DOHH2 (cell line): ENCODE measurements around the gene ADGRL2.

ENCODE experiments used
- H3F3A ChIP-seq: fragments of 200-600 bp; sonication (generic), shearing (Covaris generic); 2 replicates; pipeline ENCODE4 v1.6.0; 2016; ENCODE audit warnings: antibody characterized with exemption, mild to moderate bottlenecking; ENCODE audit not compliant: control insufficient read depth, insufficient read depth
- H3K27ac ChIP-seq: fragments of 200-600 bp; sonication (generic); 2 replicates; pipeline ENCODE4 v1.5.1; 2014; ENCODE audit warnings: low read depth, mild to moderate bottlenecking, low read length, moderate library complexity
- H3K27me3 ChIP-seq: fragments of 200-600 bp; sonication (generic); 2 replicates; pipeline ENCODE4 v1.6.1; 2014; ENCODE audit warnings: mild to moderate bottlenecking, low read length, mixed read lengths; ENCODE audit not compliant: control insufficient read depth
- H3K36me3 ChIP-seq: fragments of 200-600 bp; sonication (generic); 2 replicates; pipeline ENCODE4 v1.6.1; 2014; ENCODE audit warnings: mild to moderate bottlenecking, low read length, moderate library complexity, mixed read lengths; ENCODE audit not compliant: control insufficient read depth
- H3K4me1 ChIP-seq: fragments of 200-600 bp; sonication (generic); 2 replicates; pipeline ENCODE4 v1.6.1; 2014; ENCODE audit warnings: mild to moderate bottlenecking, low read length, mixed read lengths; ENCODE audit not compliant: control insufficient read depth
- H3K4me2 ChIP-seq: fragments of 200-600 bp; sonication (generic); 2 replicates; pipeline ENCODE4 v1.6.0; 2014; ENCODE audit warnings: mild to moderate bottlenecking, low read length, moderate library complexity
- H3K4me3 ChIP-seq: fragments of 200-600 bp; sonication (generic); 2 replicates; pipeline ENCODE4 v1.5.1; 2014; ENCODE audit warnings: mild to moderate bottlenecking, low read length, mixed read lengths
- H3K79me2 ChIP-seq: fragments of 200-600 bp; sonication (generic); 2 replicates; pipeline ENCODE4 v1.6.1; 2014; ENCODE audit warnings: mild to moderate bottlenecking, low read length, mixed read lengths; ENCODE audit not compliant: control insufficient read depth
- H3K9me2 ChIP-seq: fragments of 200-600 bp; sonication (generic); replicated peaks from 2 replicates; pipeline ENCODE4 v1.6.1; 2014; ENCODE audit warnings: mild to moderate bottlenecking, low read length, mixed read lengths; ENCODE audit not compliant: control insufficient read depth
- H3K9me3 ChIP-seq: fragments of 200-600 bp; sonication (generic); 2 replicates; pipeline ENCODE4 v1.6.1; 2014; ENCODE audit warnings: antibody characterized with exemption, low read length, mixed read lengths; ENCODE audit not compliant: control insufficient read depth, insufficient read depth
- H4K20me1 ChIP-seq: fragments of 200-600 bp; sonication (generic); 2 replicates; pipeline ENCODE4 v1.6.0; 2014; ENCODE audit warnings: low read depth, mild to moderate bottlenecking, antibody characterized with exemption, low read length, moderate library complexity; ENCODE audit not compliant: control insufficient read depth, insufficient read depth
- EZH2phosphoT487 ChIP-seq: fragments of 200-600 bp; sonication (generic); IDR thresholded peaks from 2 replicates; pipeline ENCODE4 v1.6.1; 2017; ENCODE audit warnings: borderline replicate concordance, mild to moderate bottlenecking, antibody characterized with exemption, low read length, moderate library complexity, mixed read lengths
- TF ChIP-seq, protein P1 (sequence below): fragments of 200-600 bp; sonication (generic); IDR thresholded peaks from one replicate; pipeline ENCODE4 v1.5.1; 2014; ENCODE audit warnings: antibody characterized with exemption, mild to moderate bottlenecking, low read depth, low read length; ENCODE audit not compliant: poor library complexity, severe bottlenecking

The ADGRL2 gene

DNA sequence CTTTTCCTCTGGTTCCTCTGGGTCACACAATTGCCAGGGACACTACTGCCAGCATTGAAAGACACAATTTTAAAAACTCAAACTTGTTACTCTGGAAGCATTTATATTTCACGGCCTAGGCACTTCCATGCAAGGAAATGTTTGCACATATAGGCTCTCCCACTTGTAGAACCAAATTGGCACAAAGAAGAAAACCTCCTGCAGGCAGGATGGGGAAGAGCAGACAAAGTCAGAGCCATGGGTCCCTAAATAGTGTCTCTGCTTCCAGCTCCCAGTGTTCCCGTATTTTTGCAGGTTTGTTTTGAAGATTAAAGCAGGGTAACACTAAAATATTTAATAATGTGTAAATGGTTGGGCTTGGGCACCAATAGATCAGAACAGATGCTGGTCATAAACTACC, 19.0 kb upstream of the ADGRL2 start:
- Histone ChIP-seq H4K20me1 (no peaks in the 10 kb centered on the region), H3K27me3 (no peaks in the 10 kb centered on the region)
- TF ChIP-seq, protein P1, sequence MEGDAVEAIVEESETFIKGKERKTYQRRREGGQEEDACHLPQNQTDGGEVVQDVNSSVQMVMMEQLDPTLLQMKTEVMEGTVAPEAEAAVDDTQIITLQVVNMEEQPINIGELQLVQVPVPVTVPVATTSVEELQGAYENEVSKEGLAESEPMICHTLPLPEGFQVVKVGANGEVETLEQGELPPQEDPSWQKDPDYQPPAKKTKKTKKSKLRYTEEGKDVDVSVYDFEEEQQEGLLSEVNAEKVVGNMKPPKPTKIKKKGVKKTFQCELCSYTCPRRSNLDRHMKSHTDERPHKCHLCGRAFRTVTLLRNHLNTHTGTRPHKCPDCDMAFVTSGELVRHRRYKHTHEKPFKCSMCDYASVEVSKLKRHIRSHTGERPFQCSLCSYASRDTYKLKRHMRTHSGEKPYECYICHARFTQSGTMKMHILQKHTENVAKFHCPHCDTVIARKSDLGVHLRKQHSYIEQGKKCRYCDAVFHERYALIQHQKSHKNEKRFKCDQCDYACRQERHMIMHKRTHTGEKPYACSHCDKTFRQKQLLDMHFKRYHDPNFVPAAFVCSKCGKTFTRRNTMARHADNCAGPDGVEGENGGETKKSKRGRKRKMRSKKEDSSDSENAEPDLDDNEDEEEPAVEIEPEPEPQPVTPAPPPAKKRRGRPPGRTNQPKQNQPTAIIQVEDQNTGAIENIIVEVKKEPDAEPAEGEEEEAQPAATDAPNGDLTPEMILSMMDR: no peak
- no peak for TF ChIP-seq EZH2phosphoT487

DNA sequence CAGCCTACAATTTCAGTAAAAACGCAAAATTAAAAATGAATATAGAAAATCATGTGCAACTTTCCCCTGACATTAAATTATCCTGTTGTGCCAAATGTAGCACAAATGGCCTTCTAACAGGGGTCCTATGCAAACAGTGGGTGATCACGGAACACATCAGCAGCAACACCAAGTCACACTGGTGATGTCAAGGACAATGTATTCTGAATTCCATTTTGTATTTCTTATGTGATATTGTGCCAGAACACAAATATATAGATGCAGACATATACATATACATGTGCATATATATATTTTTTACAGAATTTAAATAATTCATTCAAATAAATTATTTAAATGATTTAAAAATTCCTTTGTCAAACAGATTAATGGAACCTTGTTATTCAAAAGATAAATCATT, 8.6 kb upstream of the ADGRL2 start:
- Histone ChIP-seq H3K4me2 (no peak overlapping the region), H3K27ac (no peak overlapping the region), H3K9me2 (no peaks in the 10 kb centered on the region), H3K4me3 (no peak overlapping the region), H4K20me1 (no peaks in the 10 kb centered on the region), H3K36me3 (no peaks in the 10 kb centered on the region), H3K4me1 (no peaks in the 10 kb centered on the region), H3K27me3 (no peaks in the 10 kb centered on the region), H3K79me2 (no peaks in the 10 kb centered on the region), H3K9me3 (no peaks in the 10 kb centered on the region), H3F3A (no peaks in the 10 kb centered on the region)
- TF ChIP-seq EZH2phosphoT487: no peak
- TF ChIP-seq, protein P1: no peak

More for the DNA sequence above, 19.0 kb upstream of the ADGRL2 start:
- H3K4me1 ChIP-seq: no peaks in the 10 kb centered on the region
- H3K27ac ChIP-seq: no peak overlapping the region
- no peaks in the 10 kb centered on the region for H3F3A ChIP-seq
- no peak overlapping the region for H3K4me2 ChIP-seq
- H3K36me3 ChIP-seq: no peaks in the 10 kb centered on the region
- H3K79me2 ChIP-seq: no peaks in the 10 kb centered on the region
- no peaks in the 10 kb centered on the region for H3K9me2 ChIP-seq
- no peak overlapping the region for H3K4me3 ChIP-seq
- no peaks in the 10 kb centered on the region; the same call in 1 of the 2 replicates for H3K9me3 ChIP-seq

DNA sequence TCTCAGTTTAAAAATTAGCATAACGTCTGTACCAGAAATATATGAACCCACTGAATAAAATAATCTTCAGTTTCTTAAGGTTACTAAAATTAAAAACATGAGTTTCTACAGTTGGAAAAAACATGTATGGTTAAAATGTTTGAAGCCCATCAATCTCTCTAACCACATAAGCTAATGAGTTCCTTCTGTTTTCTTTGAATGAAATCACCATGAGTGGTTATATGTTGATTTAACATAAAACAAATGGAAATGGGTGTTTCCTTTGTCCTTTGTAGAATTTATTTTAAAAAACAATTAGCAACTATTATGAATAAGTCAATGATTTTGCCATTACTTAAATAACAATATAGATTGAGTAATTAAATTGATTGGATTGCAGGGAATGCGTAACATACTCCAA, 3.0 kb upstream of the ADGRL2 start:
- Histone ChIP-seq H3F3A (no peaks in the 10 kb centered on the region), H3K27ac (no peak overlapping the region), H3K4me2 (no peak overlapping the region), H3K27me3 (no peaks in the 10 kb centered on the region), H3K9me3 (no peaks in the 10 kb centered on the region; the same call in 1 of the 2 replicates), H4K20me1 (no peaks in the 10 kb centered on the region), H3K4me3 (no peak overlapping the region), H3K9me2 (no peaks in the 10 kb centered on the region), H3K79me2 (no peaks in the 10 kb centered on the region), H3K36me3 (no peaks in the 10 kb centered on the region), H3K4me1 (no peaks in the 10 kb centered on the region)
- TF ChIP-seq, protein P1: no peak
- no peak for TF ChIP-seq EZH2phosphoT487
